Measurements from ENCODE around the gene ADAMTS7.

GRCh38 chr15:78715930-78716329 is 95.3 kb downstream of the ADAMTS7 start:
- TF ChIP-seq CTCF (IDR thresholded peaks at IDR 0.05): no peak
- no peak for TF ChIP-seq POLR2A (IDR thresholded peaks at IDR 0.05)

Measured in uterus (tissue), 2 donors.